ENCODE measurements around the gene PNPLA4. TPM values are rescaled to one million over a fixed set of nuclear protein-coding genes. Genes with fewer than 3 reads are reported as not detected.

Gene PNPLA4, protein sequence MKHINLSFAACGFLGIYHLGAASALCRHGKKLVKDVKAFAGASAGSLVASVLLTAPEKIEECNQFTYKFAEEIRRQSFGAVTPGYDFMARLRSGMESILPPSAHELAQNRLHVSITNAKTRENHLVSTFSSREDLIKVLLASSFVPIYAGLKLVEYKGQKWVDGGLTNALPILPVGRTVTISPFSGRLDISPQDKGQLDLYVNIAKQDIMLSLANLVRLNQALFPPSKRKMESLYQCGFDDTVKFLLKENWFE
- total RNA-seq, result 1 to 10 TPM; 3.7 to 5.6 TPM

GRCh38 chrX:7927259-7928167 is at the start of gene PNPLA4:
TSS of gene PNPLA4 (minus strand) at chrX:7927413. CDS start at chrX:7926119, 1,294 bp downstream.
- Mint-ChIP-seq H3K27ac (peak within 1 kb of the TSS; percentile 93), H3K27me3 (no peaks in the 10 kb centered on the region), H3K9me3 (ENCODE audit: low read depth) (no peaks in the 10 kb centered on the region), H3K4me1 (peaks cover 13% of the 10 kb centered on the region), H3K4me3 (peak within 1 kb of the TSS; percentile 83), H3K36me3 (no peaks in the 10 kb centered on the region)
- ATAC-seq (peak; percentile 93), DNase-seq (peak; percentile 87)
- CTCF ChIA-PET, result no interaction called here

- H3K36me3 Mint-ChIP-seq, result no peaks in the 10 kb centered on the region
- H3K9me3 Mint-ChIP-seq (ENCODE audit: low read depth), result no peaks in the 10 kb centered on the region
- DNase-seq, result no peak
- H3K4me1 Mint-ChIP-seq, result no peaks in the 10 kb centered on the region
- CTCF ChIA-PET, result no interaction called here
- no peak overlapping the region for H3K27ac Mint-ChIP-seq
- H3K4me3 Mint-ChIP-seq, result no peak overlapping the region
- ATAC-seq, result no peak
- no peaks in the 10 kb centered on the region for H3K27me3 Mint-ChIP-seq
Observed at GRCh38 chrX:7972586-7972985, 45.4 kb upstream of the PNPLA4 start.

- Mint-ChIP-seq H3K4me1 (no peaks in the 10 kb centered on the region), H3K27me3 (no peaks in the 10 kb centered on the region), H3K36me3 (no peaks in the 10 kb centered on the region), H3K9me3 (ENCODE audit: low read depth) (no peaks in the 10 kb centered on the region), H3K4me3 (no peak overlapping the region), H3K27ac (no peak overlapping the region)
- ATAC-seq, result no peak
- CTCF ChIA-PET, result no interaction called here
- DNase-seq, result no peak
Observed at GRCh38 chrX:7970428-7970827, 43.2 kb upstream of the PNPLA4 start.

GRCh38 chrX:7965436-7965835 is 38.2 kb upstream of the PNPLA4 start:
- CTCF ChIA-PET, result no interaction called here
- H3K36me3 Mint-ChIP-seq, result no peaks in the 10 kb centered on the region

DNA sequence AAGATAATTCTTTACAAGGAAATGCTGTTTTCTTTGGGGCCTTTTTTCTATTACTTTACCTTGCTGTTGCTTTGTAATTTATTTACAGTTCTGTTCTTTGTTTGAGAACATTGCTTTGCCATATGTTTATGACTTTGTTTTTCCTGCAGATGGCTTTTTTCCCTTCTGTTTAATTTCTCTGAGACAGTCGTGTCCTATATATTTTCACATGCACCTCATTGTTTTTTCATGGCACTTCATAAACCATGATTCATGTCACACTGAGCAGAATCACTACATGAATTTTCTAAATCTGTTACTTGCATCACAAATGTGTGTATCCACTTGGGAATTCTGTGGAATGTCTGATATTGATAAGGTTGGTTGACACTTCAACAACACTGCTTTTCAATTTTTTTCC is 33.0 kb upstream of the PNPLA4 start:
- CTCF ChIA-PET, result no interaction called here
- no peak for ATAC-seq
- Mint-ChIP-seq H3K4me3 (no peak overlapping the region), H3K4me1 (no peaks in the 10 kb centered on the region), H3K27me3 (no peaks in the 10 kb centered on the region), H3K9me3 (ENCODE audit: low read depth) (no peaks in the 10 kb centered on the region), H3K27ac (no peak overlapping the region), H3K36me3 (no peaks in the 10 kb centered on the region)
- DNase-seq, result no peak

More at GRCh38 chrX:7965436-7965835, 38.2 kb upstream of the PNPLA4 start:
- Mint-ChIP-seq H3K27ac (no peak overlapping the region), H3K4me1 (no peaks in the 10 kb centered on the region), H3K27me3 (no peaks in the 10 kb centered on the region), H3K4me3 (no peak overlapping the region), H3K9me3 (ENCODE audit: low read depth) (no peaks in the 10 kb centered on the region)
- DNase-seq (no peak), ATAC-seq (no peak)

- Mint-ChIP-seq H3K27ac (no peak overlapping the region), H3K4me3 (no peak overlapping the region), H3K36me3 (no peaks in the 10 kb centered on the region), H3K4me1 (no peaks in the 10 kb centered on the region), H3K27me3 (no peaks in the 10 kb centered on the region), H3K9me3 (ENCODE audit: low read depth) (no peaks in the 10 kb centered on the region)
- CTCF ChIA-PET, result no interaction called here
- ATAC-seq (no peak), DNase-seq (no peak)
Observed at GRCh38 chrX:7953446-7953845, 26.2 kb upstream of the PNPLA4 start.

DNA sequence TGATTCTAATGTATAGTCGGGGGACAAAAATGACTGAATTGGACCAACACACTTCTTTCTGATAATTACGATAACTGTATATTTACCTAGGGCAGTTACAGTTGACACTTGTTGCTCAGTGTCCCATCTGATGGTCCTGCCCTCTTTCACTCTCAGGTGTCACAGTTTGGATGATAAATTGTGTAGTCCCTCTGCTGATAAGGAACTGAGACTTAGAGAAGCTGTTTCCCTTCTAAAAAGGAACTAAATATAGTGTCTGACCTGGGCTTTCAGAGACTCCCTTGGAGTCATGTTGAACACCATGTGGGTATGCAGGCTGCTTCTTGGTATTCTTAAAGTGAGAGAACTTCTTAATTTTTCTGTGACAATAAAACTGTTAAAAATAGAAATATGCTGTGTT is 23.7 kb upstream of the PNPLA4 start:
- H3K27ac Mint-ChIP-seq, result no peak overlapping the region
- H3K36me3 Mint-ChIP-seq, result no peaks in the 10 kb centered on the region
- no peaks in the 10 kb centered on the region for H3K4me1 Mint-ChIP-seq
- ATAC-seq, result no peak
- no peak overlapping the region for H3K4me3 Mint-ChIP-seq
- DNase-seq, result no peak
- no peaks in the 10 kb centered on the region for H3K27me3 Mint-ChIP-seq
- H3K9me3 Mint-ChIP-seq (ENCODE audit: low read depth), result no peaks in the 10 kb centered on the region
- CTCF ChIA-PET, result no interaction called here

- H3K4me3 Mint-ChIP-seq, result no peak overlapping the region
- H3K27ac Mint-ChIP-seq, result no peak overlapping the region
- CTCF ChIA-PET, result no interaction called here
- DNase-seq, result no peak
- no peaks in the 10 kb centered on the region for H3K36me3 Mint-ChIP-seq
- no peaks in the 10 kb centered on the region for H3K27me3 Mint-ChIP-seq
- no peaks in the 10 kb centered on the region for H3K9me3 Mint-ChIP-seq (ENCODE audit: low read depth)
- no peak for ATAC-seq
- H3K4me1 Mint-ChIP-seq, result no peaks in the 10 kb centered on the region
Observed at GRCh38 chrX:7948483-7948882, 21.3 kb upstream of the PNPLA4 start.

DNA sequence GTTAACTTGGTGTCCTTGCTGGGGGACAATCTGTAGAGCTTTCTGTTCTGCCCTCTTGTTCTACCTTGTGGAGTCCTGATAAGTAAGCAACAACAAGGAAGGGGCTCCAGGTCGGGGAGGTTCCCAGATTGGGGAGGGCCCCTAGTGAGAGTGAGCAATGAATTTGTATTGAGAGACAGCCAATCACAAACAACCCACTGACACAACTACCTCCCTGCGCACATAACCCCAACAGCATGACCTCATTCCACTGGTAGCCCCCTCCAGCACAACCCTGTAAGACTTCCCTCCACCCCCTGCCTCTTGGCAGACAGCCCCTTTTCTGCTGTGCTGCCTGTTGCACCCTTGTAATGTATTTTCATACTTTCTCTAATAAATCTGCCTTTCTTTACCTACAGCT is 19.7 kb upstream of the PNPLA4 start:
- DNase-seq (no peak), ATAC-seq (no peak)
- Mint-ChIP-seq H3K27me3 (no peaks in the 10 kb centered on the region), H3K4me1 (no peaks in the 10 kb centered on the region), H3K9me3 (ENCODE audit: low read depth) (no peaks in the 10 kb centered on the region), H3K36me3 (no peaks in the 10 kb centered on the region), H3K27ac (no peak overlapping the region), H3K4me3 (no peak overlapping the region)
- CTCF ChIA-PET, result no interaction called here

DNA sequence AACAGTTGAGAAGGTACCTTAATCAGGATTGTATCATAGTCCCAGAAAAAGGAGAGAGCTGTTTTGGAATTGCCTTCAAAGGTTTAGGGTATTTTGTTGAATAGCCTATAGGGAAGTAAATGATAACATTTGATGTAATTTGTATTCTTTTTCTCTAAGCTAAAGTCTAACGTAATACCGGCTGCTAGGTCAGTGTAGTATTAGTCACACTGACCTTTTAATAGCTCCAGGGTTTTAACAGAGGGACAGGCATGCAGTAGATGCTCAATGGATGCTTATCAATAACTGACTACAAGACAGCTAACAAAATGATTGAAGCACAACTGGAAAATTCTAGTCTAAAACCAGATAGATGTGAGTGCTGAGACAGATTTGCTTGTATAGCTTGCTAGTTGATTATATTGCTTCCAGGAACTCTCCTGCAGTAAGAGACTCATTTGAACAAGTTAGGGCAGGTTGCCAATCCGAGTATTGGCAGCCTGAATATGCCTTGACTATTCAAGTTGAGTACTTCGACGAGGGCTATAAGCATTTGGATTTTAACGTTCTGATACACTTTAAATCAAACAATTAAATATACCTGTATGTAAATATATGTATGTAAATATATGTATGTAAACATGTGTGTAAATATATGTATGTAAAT is 16.5 kb upstream of the PNPLA4 start:
- Mint-ChIP-seq H3K36me3 (no peaks in the 10 kb centered on the region), H3K9me3 (ENCODE audit: low read depth) (no peaks in the 10 kb centered on the region), H3K27me3 (no peaks in the 10 kb centered on the region), H3K27ac (no peak overlapping the region), H3K4me3 (no peak overlapping the region), H3K4me1 (no peaks in the 10 kb centered on the region)
- CTCF ChIA-PET, result no interaction called here
- DNase-seq, result no peak
- ATAC-seq, result no peak

- ATAC-seq, result no peak
- no peaks in the 10 kb centered on the region for H3K36me3 Mint-ChIP-seq
Observed at GRCh38 chrX:7941390-7942042, 14.3 kb upstream of the PNPLA4 start.

GRCh38 chrX:7934026-7934425 is 6.8 kb upstream of the PNPLA4 start:
- H3K36me3 Mint-ChIP-seq, result no peaks in the 10 kb centered on the region
- CTCF ChIA-PET, result no interaction called here
- H3K27ac Mint-ChIP-seq, result no peak overlapping the region
- no peaks in the 10 kb centered on the region for H3K9me3 Mint-ChIP-seq (ENCODE audit: low read depth)
- no peaks in the 10 kb centered on the region for H3K27me3 Mint-ChIP-seq
- ATAC-seq (no peak), DNase-seq (no peak)
- no peak overlapping the region for H3K4me3 Mint-ChIP-seq
- H3K4me1 Mint-ChIP-seq, result no peaks in the 10 kb centered on the region

More at GRCh38 chrX:7941390-7942042, 14.3 kb upstream of the PNPLA4 start:
- H3K27ac Mint-ChIP-seq, result no peak overlapping the region
- H3K27me3 Mint-ChIP-seq, result no peaks in the 10 kb centered on the region
- DNase-seq, result no peak
- no peaks in the 10 kb centered on the region for H3K4me1 Mint-ChIP-seq
- H3K4me3 Mint-ChIP-seq, result no peak overlapping the region
- CTCF ChIA-PET, result no interaction called here
- no peaks in the 10 kb centered on the region for H3K9me3 Mint-ChIP-seq (ENCODE audit: low read depth)

GRCh38 chrX:7926914-7927258 is 327 bp downstream of the PNPLA4 start:
- ATAC-seq (no peak), DNase-seq (no peak)
- no peaks in the 10 kb centered on the region for H3K36me3 Mint-ChIP-seq
- peak overlapping the region; percentile 93 for H3K27ac Mint-ChIP-seq
- H3K9me3 Mint-ChIP-seq (ENCODE audit: low read depth), result no peaks in the 10 kb centered on the region
- CTCF ChIA-PET, result no interaction called here
- H3K4me1 Mint-ChIP-seq, result peaks cover 13% of the 10 kb centered on the region
- no peaks in the 10 kb centered on the region for H3K27me3 Mint-ChIP-seq
- H3K4me3 Mint-ChIP-seq, result peak overlapping the region; percentile 83

Data from activated CD8-positive, alpha-beta memory T cell treated with anti-CD3 and anti-CD28 coated beads, Interleukin-2, amount 10 ng/mL, durations not matched to agents 7 days and 5 days (primary cell).